ENCODE data around the gene KCND2. TPM values are rescaled to one million over a fixed set of nuclear protein-coding genes. Genes with fewer than 3 reads are reported as not detected.

KCND2 gene
- total and polyA plus RNA-seq, 7 donors: under 0.01 to 3.3 (median 1.3) TPM; not detected in 1

GRCh38 chr7:120738816-120739215 is 465.8 kb downstream of the KCND2 start:
- Histone ChIP-seq H3K4me1 (peaks cover 0 to 47% (median 19%) of the 10 kb centered on the region in 4 donors), H3K9me3 (no peaks in the 10 kb centered on the region), H3K27me3 (no peaks in the 10 kb centered on the region), H3K4me3 (no peak overlapping the region), H3K36me3 (no peaks in the 10 kb centered on the region), H3K27ac (no peak overlapping the region)
- intact Hi-C loops (cut with DNase I): loop anchor here (10.0 kb wide), 1 partner anchor 346 kb away; no protein-coding TSS in a partner anchor
- DNase-seq: no peak
- 69 to 81% methylated on average over 3 of the region's 3 CpGs for WGBS, 2 donors
- TF ChIP-seq POLR2AphosphoS5 (IDR thresholded peaks at IDR 0.05) (no peak), CTCF (IDR thresholded peaks at IDR 0.05) (no peak), POLR2A (IDR thresholded peaks at IDR 0.05) (no peak), EP300 (IDR thresholded peaks at IDR 0.05) (no peak)

- Histone ChIP-seq H3K4me3 (peak overlapping the region in 3 of 4 donors; percentile 6 to 28 (median 21)), H3K27me3 (no peaks in the 10 kb centered on the region), H3K4me1 (peaks cover 0 to 33% (median 8%) of the 10 kb centered on the region in 4 donors), H3K36me3 (no peaks in the 10 kb centered on the region), H3K27ac (peak overlapping the region in 2 of 4 donors; percentile 48 to 51), H3K9me3 (no peaks in the 10 kb centered on the region)
- WGBS, 2 donors: 18 to 39% methylated on average over 3 of the region's 3 CpGs
- no peak for DNase-seq
- intact Hi-C loops (cut with DNase I): loop anchor here (5.0 kb wide), 1 partner anchor 117 kb away; the partner anchor contains the start of gene TSPAN12
- TF ChIP-seq CTCF (IDR thresholded peaks at IDR 0.05): no peak
- TF ChIP-seq POLR2A (IDR thresholded peaks at IDR 0.05): no peak
- no peak for TF ChIP-seq EP300 (IDR thresholded peaks at IDR 0.05)
- TF ChIP-seq POLR2AphosphoS5 (IDR thresholded peaks at IDR 0.05): no peak
Observed at GRCh38 chr7:120740348-120740747, 467.4 kb downstream of the KCND2 start.

- no peak overlapping the region for H3K4me3 ChIP-seq
- H3K27me3 ChIP-seq: no peaks in the 10 kb centered on the region
- intact Hi-C loops (cut with DNase I): loop anchor here (5.0 kb wide), 1 partner anchor 116 kb away; the partner anchor contains the start of gene TSPAN12
- no peak for DNase-seq
- peak overlapping the region in 2 of 4 donors; percentile 4 to 54 for H3K27ac ChIP-seq
- H3K36me3 ChIP-seq: no peaks in the 10 kb centered on the region
- peaks cover 0 to 23% (median 5%) of the 10 kb centered on the region in 4 donors for H3K4me1 ChIP-seq
- TF ChIP-seq POLR2A (IDR thresholded peaks at IDR 0.05) (no peak), POLR2AphosphoS5 (IDR thresholded peaks at IDR 0.05) (no peak), CTCF (IDR thresholded peaks at IDR 0.05) (no peak), EP300 (IDR thresholded peaks at IDR 0.05) (no peak)
- 47 to 70% methylated on average over 7 of the region's 7 CpGs for WGBS, 2 donors
- H3K9me3 ChIP-seq: no peaks in the 10 kb centered on the region
Observed at GRCh38 chr7:120741371-120742042, 468.5 kb downstream of the KCND2 start.

- peak overlapping the region in 3 of 4 donors; percentile 4 to 54 (median 35) for H3K27ac ChIP-seq
- no peaks in the 10 kb centered on the region for H3K9me3 ChIP-seq
- H3K4me3 ChIP-seq: no peak overlapping the region
- 38 to 52% methylated on average over 5 of the region's 5 CpGs for whole genome bisulfite sequencing, 2 donors
- intact Hi-C loops (cut with DNase I): loop anchor here (5.0 kb wide), 1 partner anchor 115 kb away; the partner anchor contains the start of gene TSPAN12
- H3K4me1 ChIP-seq: peaks cover 0 to 19% (median 5%) of the 10 kb centered on the region in 4 donors
- TF ChIP-seq POLR2AphosphoS5 (IDR thresholded peaks at IDR 0.05) (no peak), EP300 (IDR thresholded peaks at IDR 0.05) (no peak), POLR2A (IDR thresholded peaks at IDR 0.05) (no peak), CTCF (IDR thresholded peaks at IDR 0.05) (no peak)
- H3K36me3 ChIP-seq: no peaks in the 10 kb centered on the region
- no peaks in the 10 kb centered on the region for H3K27me3 ChIP-seq
- DNase-seq: no peak
Observed at GRCh38 chr7:120742372-120742771, 469.4 kb downstream of the KCND2 start.
